ENCODE results near the gene LTB4R2. TPM values are rescaled to one million over a fixed set of nuclear protein-coding genes. Genes with fewer than 3 reads are reported as not detected.

Gene LTB4R2
- polyA plus RNA-seq, 1 experiment = 0.91 TPM

GRCh38 chr14:24339284-24340151 lies 29.6 kb downstream of the LTB4R2 start, which contains the start of gene RIPK3:
Gene RIPK3, minus strand, starts transcription at chr14:24339991. Its CDS starts 165 bp downstream, at chr14:24339826.
- Histone ChIP-seq H3K27me3 (ENCODE audit: control insufficient read depth, insufficient read depth, low read length) (peaks cover 74% of the 10 kb centered on the region), H3K4me3 (ENCODE audit: low read depth, low read length) (no peak within 1 kb of the TSS)
- CTCF ChIA-PET = interaction anchor here (1.1 to 21.9 kb wide), 4 partner anchors 12 to 94 kb away, joined by 3 to 712 read pairs (median 8); partner anchors contain the start of genes CBLN3, CIDEB and KHNYN

GRCh38 chr14:24340606-24341005 lies 30.7 kb downstream of the LTB4R2 start:
- Histone ChIP-seq H3K9me3 (ENCODE audit: control insufficient read depth, insufficient read depth, low read length) (no peaks in the 10 kb centered on the region; the same call in 1 of the 2 replicates), H3K4me3 (ENCODE audit: low read depth, low read length) (no peak overlapping the region), H3K27ac (ENCODE audit: low read depth, low read length) (no peak overlapping the region), H3K27me3 (ENCODE audit: control insufficient read depth, insufficient read depth, low read length) (peaks cover 73% of the 10 kb centered on the region)
- ChIA-PET POLR2A (interaction anchor here (1.3 kb wide), 1 partner anchor 97 kb away, joined by 3 read pairs; no protein-coding TSS in a partner anchor), CTCF (interaction anchor here (0.5 to 21.9 kb wide), 5 partner anchors 8 to 355 kb away, joined by 3 to 712 read pairs (median 12); partner anchors contain the start of genes CBLN3 and KHNYN)
- TF ChIP-seq CTCF (IDR thresholded peaks at IDR 0.05; ENCODE audit: low read depth, low read length) = no peak
- no peak for DNase-seq (ENCODE audit: low read depth, low spot score)

More at GRCh38 chr14:24339284-24340151, 29.6 kb downstream of the LTB4R2 start, which contains the start of gene RIPK3:
- Histone ChIP-seq H3K9me3 (ENCODE audit: control insufficient read depth, insufficient read depth, low read length) (no peaks in the 10 kb centered on the region; the same call in 1 of the 2 replicates), H3K27ac (ENCODE audit: low read depth, low read length) (no peak within 1 kb of the TSS)
- DNase-seq (ENCODE audit: low read depth, low spot score) = no peak
- POLR2A ChIA-PET = no interaction called here
- TF ChIP-seq CTCF (IDR thresholded peaks at IDR 0.05; ENCODE audit: low read depth, low read length) = no peak

GRCh38 chr14:24342889-24343288 lies 32.9 kb downstream of the LTB4R2 start:
- H3K27me3 ChIP-seq (ENCODE audit: control insufficient read depth, insufficient read depth, low read length) = peaks cover 68% of the 10 kb centered on the region
- no peak for TF ChIP-seq CTCF (IDR thresholded peaks at IDR 0.05; ENCODE audit: low read depth, low read length)
- H3K4me3 ChIP-seq (ENCODE audit: low read depth, low read length) = no peak overlapping the region
- ChIA-PET POLR2A (no interaction called here), CTCF (interaction anchor here (0.9 to 21.9 kb wide), 4 partner anchors 9 to 90 kb away, joined by 3 to 712 read pairs (median 44); partner anchors contain the start of genes ADCY4, CBLN3 and KHNYN)
- no peaks in the 10 kb centered on the region; the same call in 1 of the 2 replicates for H3K9me3 ChIP-seq (ENCODE audit: control insufficient read depth, insufficient read depth, low read length)
- H3K27ac ChIP-seq (ENCODE audit: low read depth, low read length) = no peak overlapping the region
- no peak for DNase-seq (ENCODE audit: low read depth, low spot score)

- POLR2A ChIA-PET = no interaction called here
- TF ChIP-seq CTCF (IDR thresholded peaks at IDR 0.05; ENCODE audit: low read depth, low read length) = no peak
- Histone ChIP-seq H3K27ac (ENCODE audit: low read depth, low read length) (no peak overlapping the region), H3K4me3 (ENCODE audit: low read depth, low read length) (no peak overlapping the region), H3K27me3 (ENCODE audit: control insufficient read depth, insufficient read depth, low read length) (peaks cover 62% of the 10 kb centered on the region), H3K9me3 (ENCODE audit: control insufficient read depth, insufficient read depth, low read length) (no peaks in the 10 kb centered on the region; the same call in 1 of the 2 replicates)
- CTCF ChIA-PET = interaction anchor here (0.9 to 5.7 kb wide), 3 partner anchors 10 to 92 kb away, joined by 3 to 74 read pairs (median 7); partner anchors contain the start of gene ADCY4
- no peak for DNase-seq (ENCODE audit: low read depth, low spot score)
These were observed 34.1 kb downstream of the LTB4R2 start for GRCh38 chr14:24343795-24344660.
